HG02840 (cell line): ENCODE data around the gene EPB41L4B.
"Not testable (repeated sequence)": the region's sequence is repeated elsewhere in the genome, so short reads cannot be mapped to it uniquely, and the experiment has no call there.

Experiments
- ATAC-seq: cut with Tn5 transposase; IDR thresholded peaks from one replicate; pipeline ENCODE4 v1.9.1; 2021; ENCODE audit warnings: mild to moderate bottlenecking, moderate library complexity, moderate number of reproducible peaks; ENCODE audit not compliant: unreplicated experiment, low FRiP score

EPB41L4B gene

GRCh38 chr9:109302606-109303005 lies 18.3 kb downstream of the EPB41L4B start:
- no peak for ATAC-seq

- ATAC-seq: no peak
Measured at GRCh38 chr9:109301012-109301411, 19.8 kb downstream of the EPB41L4B start.

GRCh38 chr9:109299891-109300290 lies 21.0 kb downstream of the EPB41L4B start:
- no peak for ATAC-seq

GRCh38 chr9:109297899-109298298 lies 23.0 kb downstream of the EPB41L4B start:
- ATAC-seq: no peak

GRCh38 chr9:109295221-109296130 lies 25.4 kb downstream of the EPB41L4B start:
- ATAC-seq: no peak

GRCh38 chr9:109290385-109290784 lies 30.5 kb downstream of the EPB41L4B start:
- no peak for ATAC-seq

- ATAC-seq: no peak
Measured at GRCh38 chr9:109289931-109290330, 30.9 kb downstream of the EPB41L4B start.

GRCh38 chr9:109289186-109289585 lies 31.7 kb downstream of the EPB41L4B start:
- ATAC-seq: no peak

GRCh38 chr9:109286981-109287380 lies 33.9 kb downstream of the EPB41L4B start:
- no peak for ATAC-seq

- ATAC-seq: no peak
Measured at GRCh38 chr9:109286571-109286977, 34.3 kb downstream of the EPB41L4B start.

GRCh38 chr9:109283672-109284071 lies 37.2 kb downstream of the EPB41L4B start:
- ATAC-seq: not testable (repeated sequence)

- no peak for ATAC-seq
Measured at GRCh38 chr9:109283012-109283411, 37.8 kb downstream of the EPB41L4B start.

GRCh38 chr9:109282302-109282701 lies 38.6 kb downstream of the EPB41L4B start:
- no peak for ATAC-seq

GRCh38 chr9:109281518-109281917 lies 39.3 kb downstream of the EPB41L4B start:
- ATAC-seq: no peak

GRCh38 chr9:109278848-109279247 lies 42.0 kb downstream of the EPB41L4B start:
- no peak for ATAC-seq

GRCh38 chr9:109278216-109278615 lies 42.6 kb downstream of the EPB41L4B start:
- ATAC-seq: no peak

GRCh38 chr9:109277451-109277850 lies 43.4 kb downstream of the EPB41L4B start:
- ATAC-seq: no peak

GRCh38 chr9:109276469-109277440 lies 44.1 kb downstream of the EPB41L4B start:
- ATAC-seq: no peak

- no peak for ATAC-seq
Measured at GRCh38 chr9:109274884-109275730, 45.8 kb downstream of the EPB41L4B start.

GRCh38 chr9:109273869-109274268 lies 47.0 kb downstream of the EPB41L4B start:
- no peak for ATAC-seq
